Brain microvascular endothelial cell (primary cell): ENCODE results near the gene ELOVL1.

Experiments used
- DNase-seq: peaks from one replicate; pipeline ENCODE4 v3.0.0-alpha.2; 2020
- H3K27ac ChIP-seq: fragments of 250-450 bp; sonication (Bioruptor Pico); 2 replicates; pipeline ENCODE4 v1.5.1; 2020; ENCODE audit warnings: mild to moderate bottlenecking, moderate library complexity
- H3K27me3 ChIP-seq: fragments of 250-450 bp; sonication (Bioruptor Pico); replicated peaks from 2 replicates; pipeline ENCODE4 v1.5.1; 2020; ENCODE audit warnings: mild to moderate bottlenecking
- H3K36me3 ChIP-seq: fragments of 250-450 bp; sonication (Bioruptor Pico); replicated peaks from 2 replicates; pipeline ENCODE4 v1.5.1; 2020; ENCODE audit warnings: mild to moderate bottlenecking
- H3K4me3 ChIP-seq: 2 replicates; pipeline ENCODE4 v1.5.1; 2011; ENCODE audit warnings: low read depth, mild to moderate bottlenecking, control low read depth, low read length, moderate library complexity
- in situ Hi-C: cut with HindIII; loops from 2 replicates; pipeline ENCODE4 v1.10.0; 2017; ENCODE audit warnings: low sequenced_read_pairs, low pct_ligation_motif_present
- TF ChIP-seq, protein P1 (sequence below): IDR thresholded peaks from 2 replicates; pipeline ENCODE4 v1.5.1; 2011; ENCODE audit warnings: low read depth, mild to moderate bottlenecking, moderate library complexity, low read length, control low read depth, inconsistent platforms; ENCODE audit errors: missing control alignments

ELOVL1 gene

DNA sequence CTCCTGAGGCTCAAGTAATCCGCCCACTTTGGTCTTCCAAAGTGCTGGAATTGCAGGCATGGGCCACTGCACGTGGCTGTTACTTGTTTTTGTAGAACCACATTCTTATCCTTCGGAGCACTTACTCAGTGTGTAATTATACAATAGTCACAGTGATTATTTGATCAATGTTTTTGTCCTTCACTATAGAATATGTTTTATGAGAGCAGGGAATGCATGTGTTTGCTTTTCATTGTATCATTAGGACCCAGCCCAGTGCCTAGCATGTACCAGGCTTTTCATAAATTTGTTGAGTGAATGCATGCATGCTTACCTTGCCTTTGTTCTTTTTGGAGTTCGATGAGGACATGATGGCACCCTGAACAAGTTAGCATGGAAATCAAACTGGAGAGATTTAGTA is 27.7 kb upstream of the ELOVL1 start:
- TF ChIP-seq, protein P1, sequence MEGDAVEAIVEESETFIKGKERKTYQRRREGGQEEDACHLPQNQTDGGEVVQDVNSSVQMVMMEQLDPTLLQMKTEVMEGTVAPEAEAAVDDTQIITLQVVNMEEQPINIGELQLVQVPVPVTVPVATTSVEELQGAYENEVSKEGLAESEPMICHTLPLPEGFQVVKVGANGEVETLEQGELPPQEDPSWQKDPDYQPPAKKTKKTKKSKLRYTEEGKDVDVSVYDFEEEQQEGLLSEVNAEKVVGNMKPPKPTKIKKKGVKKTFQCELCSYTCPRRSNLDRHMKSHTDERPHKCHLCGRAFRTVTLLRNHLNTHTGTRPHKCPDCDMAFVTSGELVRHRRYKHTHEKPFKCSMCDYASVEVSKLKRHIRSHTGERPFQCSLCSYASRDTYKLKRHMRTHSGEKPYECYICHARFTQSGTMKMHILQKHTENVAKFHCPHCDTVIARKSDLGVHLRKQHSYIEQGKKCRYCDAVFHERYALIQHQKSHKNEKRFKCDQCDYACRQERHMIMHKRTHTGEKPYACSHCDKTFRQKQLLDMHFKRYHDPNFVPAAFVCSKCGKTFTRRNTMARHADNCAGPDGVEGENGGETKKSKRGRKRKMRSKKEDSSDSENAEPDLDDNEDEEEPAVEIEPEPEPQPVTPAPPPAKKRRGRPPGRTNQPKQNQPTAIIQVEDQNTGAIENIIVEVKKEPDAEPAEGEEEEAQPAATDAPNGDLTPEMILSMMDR, result no peak
- H3K4me3 ChIP-seq, result no peak overlapping the region
- H3K27ac ChIP-seq, result no peak overlapping the region
- H3K27me3 ChIP-seq, result no peaks in the 10 kb centered on the region
- DNase-seq, result no peak
- in situ Hi-C loops, result no loop called here
- H3K36me3 ChIP-seq, result no peaks in the 10 kb centered on the region

DNA sequence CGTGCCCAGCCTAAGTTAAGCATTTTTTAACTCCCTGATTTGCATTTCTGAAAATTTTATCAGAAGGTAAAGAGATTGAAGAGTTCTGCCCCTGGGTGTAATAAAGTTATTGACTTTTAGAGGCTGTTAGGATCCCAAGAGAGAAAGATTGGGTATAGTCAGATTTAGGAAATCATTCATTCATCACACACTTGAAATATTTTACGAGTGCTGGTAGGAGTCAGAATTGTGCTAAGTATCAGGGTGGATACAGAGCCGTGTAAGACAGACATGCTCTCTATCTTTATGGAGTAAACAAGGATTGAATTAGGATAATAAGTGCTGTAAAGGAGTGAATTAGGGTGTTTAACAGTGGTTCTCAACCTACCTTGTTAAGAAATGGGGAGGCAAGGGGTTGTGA is 24.9 kb upstream of the ELOVL1 start:
- Histone ChIP-seq H3K36me3 (no peaks in the 10 kb centered on the region), H3K27ac (no peak overlapping the region), H3K4me3 (no peak overlapping the region), H3K27me3 (no peaks in the 10 kb centered on the region)
- in situ Hi-C loops, result no loop called here
- TF ChIP-seq, protein P1, result no peak
- no peak for DNase-seq

DNA sequence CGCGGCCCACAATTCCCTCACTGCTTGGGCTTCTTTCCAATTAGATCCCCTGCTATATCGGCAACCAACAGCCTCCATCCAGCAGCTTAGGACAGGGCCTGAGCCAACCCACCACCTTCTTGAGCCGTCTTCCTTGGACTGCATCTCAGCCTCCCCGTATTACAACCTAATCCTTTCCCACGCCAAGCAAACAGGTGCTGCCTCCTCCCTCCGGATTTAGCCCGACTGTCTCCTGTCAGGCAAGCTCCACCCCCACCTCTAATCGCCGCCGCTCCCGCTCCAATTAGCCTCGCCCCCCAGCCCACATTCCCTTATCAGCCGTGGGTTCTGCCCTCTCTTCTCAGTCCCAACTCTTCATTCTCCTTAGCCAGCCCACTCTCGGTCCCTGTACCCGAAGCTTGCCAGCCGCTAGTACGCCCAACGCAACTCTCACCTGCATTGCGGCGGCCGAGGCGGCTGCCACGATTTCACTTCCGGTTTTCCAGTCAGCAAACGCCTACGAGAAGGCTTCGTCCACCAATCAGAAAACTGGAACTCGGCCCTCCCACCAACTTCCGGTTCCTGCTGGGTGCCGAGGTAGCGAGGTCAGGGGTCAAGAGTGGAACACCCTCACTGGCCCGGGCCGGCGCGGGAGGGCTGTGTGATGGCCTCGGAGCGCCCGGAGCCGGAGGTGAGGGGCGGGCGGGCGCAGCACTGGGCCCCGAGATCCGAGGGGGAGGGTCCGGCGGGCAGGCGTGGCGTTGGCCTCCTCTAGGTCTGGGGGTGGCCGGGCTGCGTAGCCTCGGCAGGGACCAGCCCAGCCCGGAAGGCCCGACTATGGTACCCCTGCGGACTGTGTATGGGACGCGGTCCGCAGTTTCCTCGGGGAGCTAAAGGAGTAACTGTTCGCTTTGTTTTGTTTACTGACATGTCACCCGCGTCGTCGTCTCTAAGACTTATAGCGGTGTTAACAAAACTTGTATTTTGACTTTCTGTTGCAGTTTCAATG is 21.8 kb upstream of the ELOVL1 start, which contains the start of the genes MED8 and SZT2:
TSS of gene MED8 (minus strand) at position 475 of the 988 bp plus-strand sequence. CDS start at position 439, 36 bp downstream.
TSS of gene SZT2 (plus strand) at position 574 of the 988 bp plus-strand sequence. CDS start at position 644, 70 bp downstream.
- in situ Hi-C loops, result no loop called here
- Histone ChIP-seq H3K4me3 (peak within 1 kb of the TSS; percentile 97), H3K27ac (peak within 1 kb of the TSS; percentile 87), H3K27me3 (no peaks in the 10 kb centered on the region), H3K36me3 (peaks cover 26% of the 10 kb centered on the region)
- TF ChIP-seq, protein P1, result no peak
- DNase-seq, result peak; percentile 91

GRCh38 chr1:43388613-43389012 is 20.8 kb upstream of the ELOVL1 start:
- H3K4me3 ChIP-seq, result peak overlapping the region; percentile 97
- TF ChIP-seq, protein P1, result no peak
- H3K27ac ChIP-seq, result no peak overlapping the region
- H3K36me3 ChIP-seq, result peaks cover 36% of the 10 kb centered on the region
- no peaks in the 10 kb centered on the region for H3K27me3 ChIP-seq
- in situ Hi-C loops, result no loop called here
- no peak for DNase-seq

- H3K4me3 ChIP-seq, result peak overlapping the region; percentile 97
- TF ChIP-seq, protein P1, result no peak
- no peaks in the 10 kb centered on the region for H3K27me3 ChIP-seq
- peaks cover 41% of the 10 kb centered on the region for H3K36me3 ChIP-seq
- no peak overlapping the region for H3K27ac ChIP-seq
- peak; percentile 16 for DNase-seq
- in situ Hi-C loops, result no loop called here
Observed at GRCh38 chr1:43387976-43388599, 20.3 kb upstream of the ELOVL1 start.
